ENCODE results near the gene AGRP.

AGRP gene

GRCh38 chr16:67438824-67439393 lies 44.4 kb downstream of the AGRP start:
- Histone ChIP-seq H3K9me2 (replicated peaks; ENCODE audit: low read depth, low read length) (no peaks in the 10 kb centered on the region), H3K4me2 (ENCODE audit: low read depth, low read length, poor library complexity, severe bottlenecking) (no peak overlapping the region), H3K9ac (ENCODE audit: low read depth, low read length, poor library complexity, severe bottlenecking) (no peak overlapping the region), H3K79me2 (ENCODE audit: insufficient read depth, low read length) (no peaks in the 10 kb centered on the region), H3K4me3 (ENCODE audit: low read length, poor library complexity, severe bottlenecking) (no peak overlapping the region), H4K20me1 (ENCODE audit: insufficient read depth, low read length, poor library complexity, severe bottlenecking) (no peaks in the 10 kb centered on the region), H3F3A (ENCODE audit: low read depth) (no peaks in the 10 kb centered on the region), H3K4me1 (ENCODE audit: insufficient read depth, low read length, poor library complexity, severe bottlenecking) (no peaks in the 10 kb centered on the region), H2AFZ (ENCODE audit: low read length) (no peak overlapping the region), H3K27me3 (ENCODE audit: insufficient read depth, low read length, poor library complexity, severe bottlenecking) (no peaks in the 10 kb centered on the region), H3K9me3 (ENCODE audit: insufficient read depth, low read depth, low read length) (no peaks in the 10 kb centered on the region), H3K36me3 (ENCODE audit: insufficient read depth, low read length) (peaks cover 12% of the 10 kb centered on the region; the same call in 1 of the 2 replicates)
- TF ChIP-seq CTCF (conservative IDR thresholded peaks at IDR 0.05; ENCODE audit: low read length) (no peak), EZH2phosphoT487 (IDR thresholded peaks at IDR 0.05; ENCODE audit: borderline replicate concordance) (no peak)

GRCh38 chr16:67438098-67438791 lies 45.1 kb downstream of the AGRP start:
- H3K27me3 ChIP-seq (ENCODE audit: insufficient read depth, low read length, poor library complexity, severe bottlenecking), result no peaks in the 10 kb centered on the region
- H2AFZ ChIP-seq (ENCODE audit: low read length), result no peak overlapping the region
- no peaks in the 10 kb centered on the region for H3K9me3 ChIP-seq (ENCODE audit: insufficient read depth, low read depth, low read length)
- no peaks in the 10 kb centered on the region for H3K79me2 ChIP-seq (ENCODE audit: insufficient read depth, low read length)
- no peak overlapping the region for H3K9ac ChIP-seq (ENCODE audit: low read depth, low read length, poor library complexity, severe bottlenecking)
- H4K20me1 ChIP-seq (ENCODE audit: insufficient read depth, low read length, poor library complexity, severe bottlenecking), result no peaks in the 10 kb centered on the region
- H3K4me1 ChIP-seq (ENCODE audit: insufficient read depth, low read length, poor library complexity, severe bottlenecking), result no peaks in the 10 kb centered on the region
- H3K9me2 ChIP-seq (replicated peaks; ENCODE audit: low read depth, low read length), result no peaks in the 10 kb centered on the region
- TF ChIP-seq CTCF (conservative IDR thresholded peaks at IDR 0.05; ENCODE audit: low read length) (no peak), EZH2phosphoT487 (IDR thresholded peaks at IDR 0.05; ENCODE audit: borderline replicate concordance) (no peak)
- no peak overlapping the region for H3K4me3 ChIP-seq (ENCODE audit: low read length, poor library complexity, severe bottlenecking)
- no peaks in the 10 kb centered on the region for H3F3A ChIP-seq (ENCODE audit: low read depth)
- peaks cover 12% of the 10 kb centered on the region; the same call in 1 of the 2 replicates for H3K36me3 ChIP-seq (ENCODE audit: insufficient read depth, low read length)
- no peak overlapping the region for H3K4me2 ChIP-seq (ENCODE audit: low read depth, low read length, poor library complexity, severe bottlenecking)

GRCh38 chr16:67437513-67437912 lies 45.8 kb downstream of the AGRP start:
- no peaks in the 10 kb centered on the region for H3K79me2 ChIP-seq (ENCODE audit: insufficient read depth, low read length)
- peaks cover 12% of the 10 kb centered on the region; the same call in 1 of the 2 replicates for H3K36me3 ChIP-seq (ENCODE audit: insufficient read depth, low read length)
- no peaks in the 10 kb centered on the region for H3K9me3 ChIP-seq (ENCODE audit: insufficient read depth, low read depth, low read length)
- no peak overlapping the region for H3K9ac ChIP-seq (ENCODE audit: low read depth, low read length, poor library complexity, severe bottlenecking)
- H4K20me1 ChIP-seq (ENCODE audit: insufficient read depth, low read length, poor library complexity, severe bottlenecking), result no peaks in the 10 kb centered on the region
- no peaks in the 10 kb centered on the region for H3K27me3 ChIP-seq (ENCODE audit: insufficient read depth, low read length, poor library complexity, severe bottlenecking)
- H3K4me3 ChIP-seq (ENCODE audit: low read length, poor library complexity, severe bottlenecking), result no peak overlapping the region
- H3F3A ChIP-seq (ENCODE audit: low read depth), result no peaks in the 10 kb centered on the region
- no peak overlapping the region for H3K4me2 ChIP-seq (ENCODE audit: low read depth, low read length, poor library complexity, severe bottlenecking)
- no peak for TF ChIP-seq EZH2phosphoT487 (IDR thresholded peaks at IDR 0.05; ENCODE audit: borderline replicate concordance)
- TF ChIP-seq CTCF (conservative IDR thresholded peaks at IDR 0.05; ENCODE audit: low read length), result no peak
- H3K9me2 ChIP-seq (replicated peaks; ENCODE audit: low read depth, low read length), result no peaks in the 10 kb centered on the region
- no peaks in the 10 kb centered on the region for H3K4me1 ChIP-seq (ENCODE audit: insufficient read depth, low read length, poor library complexity, severe bottlenecking)
- no peak overlapping the region for H2AFZ ChIP-seq (ENCODE audit: low read length)
